ENCODE data around the gene RFX6. TPM values are rescaled to one million over a fixed set of nuclear protein-coding genes. Genes with fewer than 3 reads are reported as not detected.

The RFX6 gene
- total and polyA plus RNA-seq, 2 donors from 2014 or later = not detected

DNA sequence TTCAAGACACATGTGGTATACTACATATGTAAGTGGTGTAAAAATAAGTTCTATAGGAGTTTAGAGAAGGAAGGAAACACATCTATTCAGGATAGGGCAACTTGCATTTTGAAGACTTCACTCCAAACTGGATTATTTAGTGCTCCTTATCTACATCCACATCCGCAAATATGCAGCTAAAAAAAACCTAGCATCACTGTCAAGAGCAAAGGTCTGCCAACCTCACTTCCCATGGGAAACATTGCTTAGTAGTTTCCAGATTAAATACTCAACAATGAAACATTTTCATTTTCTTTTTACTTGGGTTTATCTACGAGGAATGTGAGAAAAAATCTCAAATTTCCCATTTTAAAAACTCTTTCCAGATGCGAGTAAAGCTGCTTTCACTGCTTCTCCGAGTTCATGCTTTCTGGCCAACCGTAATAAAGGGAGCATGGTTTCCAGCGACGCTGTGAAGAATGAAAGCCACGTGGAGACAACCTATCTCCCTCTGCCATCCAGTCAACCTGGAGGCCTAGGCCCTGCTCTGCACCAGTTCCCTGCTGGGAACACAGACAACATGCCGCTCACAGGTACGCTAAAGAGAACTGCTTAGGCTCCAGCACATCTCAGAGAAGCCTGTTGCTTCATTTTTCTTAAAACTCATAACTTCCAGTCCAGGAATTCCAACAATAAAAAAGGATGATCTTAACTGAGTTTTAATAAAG, 48.2 kb downstream of the RFX6 start:
- Histone ChIP-seq H3K27me3 (ENCODE audit: control insufficient read depth, insufficient read depth, low read length) (no peaks in the 10 kb centered on the region), H3K36me3 (ENCODE audit: control insufficient read depth in 2 of 3, insufficient read depth in 3 of 3, low read length in 3 of 3) (no peaks in the 10 kb centered on the region), H3K27ac (ENCODE audit: low read depth in 2 of 2, low read length in 2 of 2) (no peak overlapping the region), H3K4me1 (ENCODE audit: control insufficient read depth in 2 of 3, insufficient read depth in 2 of 3, low read depth in 1 of 3, low read length in 3 of 3) (no peaks in the 10 kb centered on the region), H3K4me3 (ENCODE audit: low read length in 3 of 3) (no peak overlapping the region), H3K9me3 (ENCODE audit: control insufficient read depth in 2 of 3, insufficient read depth in 1 of 3, low read length in 3 of 3) (no peaks in the 10 kb centered on the region), H3K9ac (ENCODE audit: low read length in 3 of 3) (no peak overlapping the region)
- FAIRE-seq (no peak), DNase-seq (no peak)
- intact Hi-C loops (cut with DNase I) = no loop called here
- TF ChIP-seq, protein P1, sequence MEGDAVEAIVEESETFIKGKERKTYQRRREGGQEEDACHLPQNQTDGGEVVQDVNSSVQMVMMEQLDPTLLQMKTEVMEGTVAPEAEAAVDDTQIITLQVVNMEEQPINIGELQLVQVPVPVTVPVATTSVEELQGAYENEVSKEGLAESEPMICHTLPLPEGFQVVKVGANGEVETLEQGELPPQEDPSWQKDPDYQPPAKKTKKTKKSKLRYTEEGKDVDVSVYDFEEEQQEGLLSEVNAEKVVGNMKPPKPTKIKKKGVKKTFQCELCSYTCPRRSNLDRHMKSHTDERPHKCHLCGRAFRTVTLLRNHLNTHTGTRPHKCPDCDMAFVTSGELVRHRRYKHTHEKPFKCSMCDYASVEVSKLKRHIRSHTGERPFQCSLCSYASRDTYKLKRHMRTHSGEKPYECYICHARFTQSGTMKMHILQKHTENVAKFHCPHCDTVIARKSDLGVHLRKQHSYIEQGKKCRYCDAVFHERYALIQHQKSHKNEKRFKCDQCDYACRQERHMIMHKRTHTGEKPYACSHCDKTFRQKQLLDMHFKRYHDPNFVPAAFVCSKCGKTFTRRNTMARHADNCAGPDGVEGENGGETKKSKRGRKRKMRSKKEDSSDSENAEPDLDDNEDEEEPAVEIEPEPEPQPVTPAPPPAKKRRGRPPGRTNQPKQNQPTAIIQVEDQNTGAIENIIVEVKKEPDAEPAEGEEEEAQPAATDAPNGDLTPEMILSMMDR (IDR thresholded peaks at IDR 0.05; ENCODE audit: borderline replicate concordance, extremely low read depth, insufficient read depth) = no peak

DNA sequence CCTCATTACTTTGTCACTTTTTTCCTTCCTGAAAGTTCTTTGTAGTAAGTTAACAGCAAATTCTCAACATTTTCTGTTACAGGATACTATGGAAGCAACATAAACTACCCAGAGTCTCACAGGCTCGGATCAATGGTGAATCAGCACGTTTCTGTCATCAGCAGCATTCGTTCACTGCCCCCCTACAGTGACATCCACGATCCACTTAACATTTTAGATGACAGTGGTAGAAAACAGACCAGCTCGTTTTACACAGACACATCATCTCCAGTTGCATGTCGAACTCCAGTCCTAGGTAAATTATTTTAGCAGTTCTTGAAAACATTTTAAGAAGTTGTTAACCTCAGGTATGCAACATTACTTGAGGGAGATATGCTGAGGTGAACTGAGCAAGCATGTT, 51.6 kb downstream of the RFX6 start:
- no peaks in the 10 kb centered on the region for H3K27me3 ChIP-seq (ENCODE audit: control insufficient read depth, insufficient read depth, low read length)
- no peak overlapping the region for H3K4me3 ChIP-seq (ENCODE audit: low read length in 3 of 3)
- H3K4me1 ChIP-seq (ENCODE audit: control insufficient read depth in 2 of 3, insufficient read depth in 2 of 3, low read depth in 1 of 3, low read length in 3 of 3) = no peaks in the 10 kb centered on the region
- no peak overlapping the region for H3K27ac ChIP-seq (ENCODE audit: low read depth in 2 of 2, low read length in 2 of 2)
- FAIRE-seq (no peak), DNase-seq (no peak)
- TF ChIP-seq, protein P1 (IDR thresholded peaks at IDR 0.05; ENCODE audit: borderline replicate concordance, extremely low read depth, insufficient read depth) = no peak
- no peaks in the 10 kb centered on the region for H3K9me3 ChIP-seq (ENCODE audit: control insufficient read depth in 2 of 3, insufficient read depth in 1 of 3, low read length in 3 of 3)
- no peak overlapping the region for H3K9ac ChIP-seq (ENCODE audit: low read length in 3 of 3)
- intact Hi-C loops (cut with DNase I) = no loop called here
- H3K36me3 ChIP-seq (ENCODE audit: control insufficient read depth in 2 of 3, insufficient read depth in 3 of 3, low read length in 3 of 3) = no peaks in the 10 kb centered on the region

DNA sequence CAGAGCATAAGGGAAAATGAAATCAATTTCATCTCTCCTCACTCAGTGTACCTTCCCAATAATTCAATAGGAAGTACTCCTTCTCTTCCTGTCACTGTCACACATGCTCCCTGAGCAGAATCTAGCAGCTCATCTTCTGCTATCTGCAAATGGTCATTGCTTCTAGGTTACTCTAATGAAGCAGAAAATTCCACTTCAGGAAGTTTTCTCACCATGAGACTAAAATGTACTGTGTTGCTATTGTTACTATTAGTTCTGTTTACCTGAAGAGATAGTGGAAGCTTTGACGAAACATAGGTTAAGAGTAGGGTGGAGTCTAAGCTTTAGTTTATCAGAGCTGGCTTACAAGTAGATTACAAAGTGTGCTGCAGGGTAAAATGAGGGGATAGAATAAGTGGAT, 52.8 kb downstream of the RFX6 start:
- Histone ChIP-seq H3K4me3 (ENCODE audit: low read length in 3 of 3) (no peak overlapping the region), H3K27ac (ENCODE audit: low read depth in 2 of 2, low read length in 2 of 2) (no peak overlapping the region), H3K4me1 (ENCODE audit: control insufficient read depth in 2 of 3, insufficient read depth in 2 of 3, low read depth in 1 of 3, low read length in 3 of 3) (no peaks in the 10 kb centered on the region), H3K27me3 (ENCODE audit: control insufficient read depth, insufficient read depth, low read length) (no peaks in the 10 kb centered on the region), H3K9me3 (ENCODE audit: control insufficient read depth in 2 of 3, insufficient read depth in 1 of 3, low read length in 3 of 3) (no peaks in the 10 kb centered on the region), H3K36me3 (ENCODE audit: control insufficient read depth in 2 of 3, insufficient read depth in 3 of 3, low read length in 3 of 3) (no peaks in the 10 kb centered on the region), H3K9ac (ENCODE audit: low read length in 3 of 3) (no peak overlapping the region)
- intact Hi-C loops (cut with DNase I) = no loop called here
- DNase-seq = no peak
- TF ChIP-seq, protein P1 (IDR thresholded peaks at IDR 0.05; ENCODE audit: borderline replicate concordance, extremely low read depth, insufficient read depth) = no peak
- no peak for FAIRE-seq

DNA sequence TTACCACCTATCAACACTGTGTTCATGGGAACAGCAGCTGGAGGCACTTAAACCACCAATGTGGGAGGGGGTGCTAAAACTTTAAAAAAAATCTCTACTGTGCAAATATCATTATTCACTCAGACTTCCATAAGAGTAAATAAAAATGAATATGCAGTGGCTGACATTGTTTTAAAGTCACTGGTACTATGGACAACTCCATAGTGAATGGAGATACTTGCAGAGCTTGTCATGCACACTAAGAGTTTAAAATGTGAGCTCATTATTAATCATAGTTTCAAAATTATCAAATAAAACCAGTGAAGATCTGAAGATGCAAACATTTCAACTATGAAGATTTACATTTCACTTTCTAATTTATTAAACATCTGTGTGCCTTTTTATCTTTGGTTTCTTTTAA, 54.4 kb downstream of the RFX6 start:
- H3K36me3 ChIP-seq (ENCODE audit: control insufficient read depth in 2 of 3, insufficient read depth in 3 of 3, low read length in 3 of 3) = no peaks in the 10 kb centered on the region
- no peak overlapping the region for H3K4me3 ChIP-seq (ENCODE audit: low read length in 3 of 3)
- no peak for FAIRE-seq
- no peaks in the 10 kb centered on the region for H3K9me3 ChIP-seq (ENCODE audit: control insufficient read depth in 2 of 3, insufficient read depth in 1 of 3, low read length in 3 of 3)
- TF ChIP-seq, protein P1 (IDR thresholded peaks at IDR 0.05; ENCODE audit: borderline replicate concordance, extremely low read depth, insufficient read depth) = no peak
- no peaks in the 10 kb centered on the region for H3K27me3 ChIP-seq (ENCODE audit: control insufficient read depth, insufficient read depth, low read length)
- intact Hi-C loops (cut with DNase I) = no loop called here
- no peak overlapping the region for H3K27ac ChIP-seq (ENCODE audit: low read depth in 2 of 2, low read length in 2 of 2)
- no peak for DNase-seq
- no peaks in the 10 kb centered on the region for H3K4me1 ChIP-seq (ENCODE audit: control insufficient read depth in 2 of 3, insufficient read depth in 2 of 3, low read depth in 1 of 3, low read length in 3 of 3)
- no peak overlapping the region for H3K9ac ChIP-seq (ENCODE audit: low read length in 3 of 3)

Measured in kidney (tissue), 14 donors.